ENCODE data around the gene ZDHHC11B.
"Not testable (repeated sequence)": the region's sequence is repeated elsewhere in the genome, so short reads cannot be mapped to it uniquely, and the experiment has no call there.

GRCh38 chr5:680118-680795 is 104.3 kb downstream of the ZDHHC11B start:
- TF ChIP-seq, protein P1, sequence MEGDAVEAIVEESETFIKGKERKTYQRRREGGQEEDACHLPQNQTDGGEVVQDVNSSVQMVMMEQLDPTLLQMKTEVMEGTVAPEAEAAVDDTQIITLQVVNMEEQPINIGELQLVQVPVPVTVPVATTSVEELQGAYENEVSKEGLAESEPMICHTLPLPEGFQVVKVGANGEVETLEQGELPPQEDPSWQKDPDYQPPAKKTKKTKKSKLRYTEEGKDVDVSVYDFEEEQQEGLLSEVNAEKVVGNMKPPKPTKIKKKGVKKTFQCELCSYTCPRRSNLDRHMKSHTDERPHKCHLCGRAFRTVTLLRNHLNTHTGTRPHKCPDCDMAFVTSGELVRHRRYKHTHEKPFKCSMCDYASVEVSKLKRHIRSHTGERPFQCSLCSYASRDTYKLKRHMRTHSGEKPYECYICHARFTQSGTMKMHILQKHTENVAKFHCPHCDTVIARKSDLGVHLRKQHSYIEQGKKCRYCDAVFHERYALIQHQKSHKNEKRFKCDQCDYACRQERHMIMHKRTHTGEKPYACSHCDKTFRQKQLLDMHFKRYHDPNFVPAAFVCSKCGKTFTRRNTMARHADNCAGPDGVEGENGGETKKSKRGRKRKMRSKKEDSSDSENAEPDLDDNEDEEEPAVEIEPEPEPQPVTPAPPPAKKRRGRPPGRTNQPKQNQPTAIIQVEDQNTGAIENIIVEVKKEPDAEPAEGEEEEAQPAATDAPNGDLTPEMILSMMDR (IDR thresholded peaks at IDR 0.05; ENCODE audit: low read depth, low read length) = not testable (repeated sequence)
- TF ChIP-seq EZH2phosphoT487 (IDR thresholded peaks at IDR 0.05; ENCODE audit: low read depth) = not testable (repeated sequence)

All from OCI-LY3 (cell line).